Activated CD8-positive, alpha-beta T cell treated with anti-CD3 and anti-CD28 coated beads for 36 hours (primary cell): ENCODE measurements around the gene LOC101059915.

Source experiments
- ATAC-seq: fragments of 200-7000 bp; cut with Tn5 transposase; one replicate; pipeline ENCODE4 v1.10.0; 2021; ENCODE audit warnings: mild to moderate bottlenecking, moderate library complexity
- CTCF ChIA-PET: fragments of 350-600 bp; sonication (Branson Sonifier 250); formaldehyde crosslinking; loops from one replicate; lab custom pipeline; 2021; ENCODE audit warnings: antibody characterized with exemption; lab: Charles Lee
- POLR2A ChIA-PET: fragments of 350-600 bp; sonication (Branson Sonifier 250); formaldehyde crosslinking; loops from one replicate; lab custom pipeline; 2021; ENCODE audit warnings: antibody characterized with exemption; lab: Charles Lee
- DNase-seq: peaks from one replicate; pipeline ENCODE4 v3.0.0-alpha.2; 2020
- H3K27ac Mint-ChIP-seq: one replicate; pipeline ENCODE4 v1.8.0; 2021; ENCODE audit warnings: mild to moderate bottlenecking, mixed read lengths
- H3K27me3 Mint-ChIP-seq: one replicate; pipeline ENCODE4 v1.8.0; 2021; ENCODE audit warnings: mixed read lengths
- H3K36me3 Mint-ChIP-seq: one replicate; pipeline ENCODE4 v1.8.0; 2021; ENCODE audit warnings: low read depth, mixed read lengths
- H3K4me1 Mint-ChIP-seq: one replicate; pipeline ENCODE4 v1.8.0; 2021; ENCODE audit warnings: low read depth, mixed read lengths
- H3K4me3 Mint-ChIP-seq: one replicate; pipeline ENCODE4 v1.8.0; 2021; ENCODE audit warnings: mild to moderate bottlenecking, moderate library complexity, mixed read lengths
- H3K9me3 Mint-ChIP-seq: one replicate; pipeline ENCODE4 v1.8.0; 2021; ENCODE audit warnings: mixed read lengths
- intact Hi-C: fragments of 100-400 bp; cut with micrococcal nuclease; formaldehyde crosslinking; loops from one replicate; pipeline ENCODE4 v1.10.0; 2022
- TF ChIP-seq, protein P1 (sequence below): fragments of 200-600 bp; IDR thresholded peaks from one replicate; pipeline ENCODE4 v1.8.0; 2022; ENCODE audit warnings: antibody characterized with exemption, mild to moderate bottlenecking

LOC101059915 gene

DNA sequence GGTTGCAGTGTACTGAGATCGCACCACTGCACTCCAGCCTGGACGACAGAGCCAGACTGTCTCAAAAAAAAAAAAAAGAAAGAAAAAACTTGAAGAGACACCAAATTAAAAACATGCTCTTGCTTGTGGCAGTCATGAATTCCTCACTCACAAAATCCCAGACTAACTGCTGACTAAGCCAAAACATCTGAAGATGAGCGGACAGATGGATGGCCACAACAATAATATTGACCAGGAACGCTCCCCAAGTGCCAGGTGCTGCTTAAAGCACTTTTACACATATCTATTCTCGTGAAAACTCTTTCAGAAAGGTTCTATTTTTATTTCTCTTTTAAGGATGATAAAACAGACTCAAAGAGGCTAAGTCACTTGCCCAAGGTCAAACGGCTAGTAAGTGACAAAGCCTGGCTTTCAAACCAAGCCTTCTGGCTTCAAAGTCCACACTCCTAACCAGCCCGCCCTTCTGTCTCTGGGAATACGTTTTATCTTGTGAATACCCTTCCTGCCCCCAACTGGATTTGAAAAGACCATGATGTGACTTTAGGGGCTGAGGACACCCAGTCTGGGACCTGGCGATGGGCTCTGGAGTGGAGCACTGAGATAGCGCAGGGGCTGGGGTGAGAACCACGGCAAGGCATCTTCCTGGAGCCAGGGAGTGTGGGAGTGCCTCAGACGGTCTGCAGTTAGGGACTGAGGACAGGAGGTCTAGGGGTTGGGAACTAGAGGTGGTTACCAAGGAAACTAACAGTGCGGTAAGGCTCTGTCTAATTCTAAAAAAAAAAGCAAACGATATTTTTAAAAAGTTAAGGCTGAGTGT is 39.5 kb upstream of the LOC101059915 start:
- ChIA-PET CTCF (no interaction called here), POLR2A (interaction anchor here (1.0 kb wide), 1 partner anchor 9 kb away, joined by 5 read pairs; the partner anchor contains the start of gene CXCR3)
- Mint-ChIP-seq H3K27ac (no peak overlapping the region), H3K4me1 (peaks cover 29% of the 10 kb centered on the region), H3K4me3 (no peak overlapping the region), H3K27me3 (no peaks in the 10 kb centered on the region), H3K9me3 (no peaks in the 10 kb centered on the region), H3K36me3 (no peaks in the 10 kb centered on the region)
- ATAC-seq (no peak), DNase-seq (no peak)
- intact Hi-C loops = no loop called here
- TF ChIP-seq, protein P1, sequence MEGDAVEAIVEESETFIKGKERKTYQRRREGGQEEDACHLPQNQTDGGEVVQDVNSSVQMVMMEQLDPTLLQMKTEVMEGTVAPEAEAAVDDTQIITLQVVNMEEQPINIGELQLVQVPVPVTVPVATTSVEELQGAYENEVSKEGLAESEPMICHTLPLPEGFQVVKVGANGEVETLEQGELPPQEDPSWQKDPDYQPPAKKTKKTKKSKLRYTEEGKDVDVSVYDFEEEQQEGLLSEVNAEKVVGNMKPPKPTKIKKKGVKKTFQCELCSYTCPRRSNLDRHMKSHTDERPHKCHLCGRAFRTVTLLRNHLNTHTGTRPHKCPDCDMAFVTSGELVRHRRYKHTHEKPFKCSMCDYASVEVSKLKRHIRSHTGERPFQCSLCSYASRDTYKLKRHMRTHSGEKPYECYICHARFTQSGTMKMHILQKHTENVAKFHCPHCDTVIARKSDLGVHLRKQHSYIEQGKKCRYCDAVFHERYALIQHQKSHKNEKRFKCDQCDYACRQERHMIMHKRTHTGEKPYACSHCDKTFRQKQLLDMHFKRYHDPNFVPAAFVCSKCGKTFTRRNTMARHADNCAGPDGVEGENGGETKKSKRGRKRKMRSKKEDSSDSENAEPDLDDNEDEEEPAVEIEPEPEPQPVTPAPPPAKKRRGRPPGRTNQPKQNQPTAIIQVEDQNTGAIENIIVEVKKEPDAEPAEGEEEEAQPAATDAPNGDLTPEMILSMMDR = no peak

DNA sequence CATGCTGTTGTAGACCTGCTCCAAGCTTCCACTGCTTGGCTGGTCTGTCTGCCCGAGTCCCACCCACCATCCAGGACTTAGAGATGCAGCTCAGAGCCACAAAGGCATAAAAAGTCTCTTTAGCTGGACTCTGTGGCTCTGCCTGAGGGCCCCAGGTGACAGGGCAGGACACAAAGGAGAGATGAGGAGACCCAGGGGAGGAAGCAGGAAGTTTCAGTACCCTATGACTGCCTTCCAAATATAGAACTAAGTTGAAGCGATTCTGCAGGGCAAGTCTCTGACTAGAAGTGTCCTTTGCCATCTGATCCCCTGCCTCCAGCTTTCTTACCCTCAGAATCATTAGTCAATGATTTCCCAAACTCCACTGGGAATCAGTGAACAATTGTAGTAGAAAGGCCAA is 37.9 kb upstream of the LOC101059915 start:
- Mint-ChIP-seq H3K9me3 (no peaks in the 10 kb centered on the region), H3K4me3 (no peak overlapping the region), H3K27me3 (no peaks in the 10 kb centered on the region), H3K36me3 (no peaks in the 10 kb centered on the region), H3K4me1 (peaks cover 20% of the 10 kb centered on the region), H3K27ac (no peak overlapping the region)
- intact Hi-C loops = no loop called here
- ATAC-seq (no peak), DNase-seq (no peak)
- TF ChIP-seq, protein P1 = no peak
- ChIA-PET CTCF (no interaction called here), POLR2A (interaction anchor here (1.1 kb wide), 1 partner anchor 9 kb away, joined by 3 read pairs; no protein-coding TSS in a partner anchor)

DNA sequence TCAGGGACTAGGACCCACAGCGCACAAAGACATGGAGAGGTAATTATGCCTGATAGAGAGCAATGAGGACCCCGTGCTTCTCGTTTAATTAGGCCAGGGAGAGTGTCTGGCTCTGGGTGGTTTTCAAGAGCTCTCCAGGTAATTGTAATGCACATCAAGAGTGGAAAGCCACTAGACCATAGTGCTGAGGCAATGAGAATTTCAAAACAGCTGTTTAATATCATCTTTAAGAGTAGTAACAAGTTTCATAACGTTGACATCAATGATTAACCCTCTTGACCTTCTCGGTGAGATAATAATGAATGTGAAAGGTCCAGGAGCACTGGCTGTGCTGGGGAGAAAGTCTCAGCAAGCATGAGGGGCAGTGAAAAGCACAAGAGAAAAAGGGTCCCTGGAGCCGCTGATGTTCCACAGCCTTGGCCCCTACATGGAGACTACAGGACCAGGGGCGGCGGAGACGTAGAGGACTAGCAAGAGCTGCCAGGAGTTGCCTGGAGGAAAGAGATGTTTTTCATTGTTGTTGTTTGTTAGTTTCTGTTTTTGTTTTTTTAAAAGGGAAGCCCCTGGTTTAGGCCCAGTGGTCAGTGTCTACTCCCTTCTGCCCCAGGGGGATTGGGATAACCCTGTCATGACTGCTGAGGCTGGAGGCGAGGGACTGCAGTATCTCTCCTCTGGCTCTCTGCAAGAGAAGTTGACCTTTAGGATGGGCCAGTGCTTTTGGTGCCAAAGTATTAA is 34.3 kb upstream of the LOC101059915 start:
- no peaks in the 10 kb centered on the region for H3K9me3 Mint-ChIP-seq
- POLR2A ChIA-PET = interaction anchor here (1.5 kb wide), 1 partner anchor 14 kb away, joined by 11 read pairs; the partner anchor contains the start of gene CXCR3
- H3K36me3 Mint-ChIP-seq = no peaks in the 10 kb centered on the region
- H3K4me3 Mint-ChIP-seq = no peak overlapping the region
- H3K27me3 Mint-ChIP-seq = no peaks in the 10 kb centered on the region
- TF ChIP-seq, protein P1 = no peak
- intact Hi-C loops = no loop called here
- no peak overlapping the region for H3K27ac Mint-ChIP-seq
- no peak for ATAC-seq
- CTCF ChIA-PET = interaction anchor here (1.0 kb wide), 1 partner anchor 10 kb away, joined by 3 read pairs; no protein-coding TSS in a partner anchor
- H3K4me1 Mint-ChIP-seq = peaks cover 34% of the 10 kb centered on the region
- no peak for DNase-seq

DNA sequence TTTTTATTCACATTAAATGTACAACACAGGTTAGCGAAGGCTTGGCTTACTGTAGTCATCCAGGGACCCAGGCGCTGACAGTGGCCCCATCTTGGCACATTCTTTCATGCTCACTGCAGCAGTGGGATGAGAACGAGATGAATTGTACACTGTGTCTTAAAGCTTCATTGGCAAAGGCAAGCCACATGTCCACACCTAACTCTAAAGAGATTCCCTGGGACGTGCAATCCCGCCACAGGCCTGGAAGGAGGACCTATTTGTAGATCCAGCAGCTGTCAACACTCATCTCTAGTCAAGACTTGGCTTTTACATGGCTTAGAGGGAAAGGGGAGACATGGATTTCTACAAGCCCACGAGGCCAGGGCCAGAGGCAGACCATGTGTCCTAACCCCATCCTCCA is 33.0 kb upstream of the LOC101059915 start:
- TF ChIP-seq, protein P1 = no peak
- DNase-seq (no peak), ATAC-seq (no peak)
- intact Hi-C loops = no loop called here
- H3K4me1 Mint-ChIP-seq = peaks cover 31% of the 10 kb centered on the region
- no peaks in the 10 kb centered on the region for H3K9me3 Mint-ChIP-seq
- H3K36me3 Mint-ChIP-seq = no peaks in the 10 kb centered on the region
- POLR2A ChIA-PET = no interaction called here
- CTCF ChIA-PET = no interaction called here
- H3K4me3 Mint-ChIP-seq = no peak overlapping the region
- H3K27ac Mint-ChIP-seq = no peak overlapping the region
- H3K27me3 Mint-ChIP-seq = no peaks in the 10 kb centered on the region
